GM12874 (cell line): ENCODE results near the gene PKD1.

Experiments
- TF ChIP-seq, protein P1 (sequence below): IDR thresholded peaks from 2 replicates; pipeline ENCODE4 v1.5.1; 2011; ENCODE audit warnings: low read depth, mild to moderate bottlenecking, control low read depth, low read length, moderate library complexity; ENCODE audit not compliant: insufficient read depth

Gene PKD1

DNA sequence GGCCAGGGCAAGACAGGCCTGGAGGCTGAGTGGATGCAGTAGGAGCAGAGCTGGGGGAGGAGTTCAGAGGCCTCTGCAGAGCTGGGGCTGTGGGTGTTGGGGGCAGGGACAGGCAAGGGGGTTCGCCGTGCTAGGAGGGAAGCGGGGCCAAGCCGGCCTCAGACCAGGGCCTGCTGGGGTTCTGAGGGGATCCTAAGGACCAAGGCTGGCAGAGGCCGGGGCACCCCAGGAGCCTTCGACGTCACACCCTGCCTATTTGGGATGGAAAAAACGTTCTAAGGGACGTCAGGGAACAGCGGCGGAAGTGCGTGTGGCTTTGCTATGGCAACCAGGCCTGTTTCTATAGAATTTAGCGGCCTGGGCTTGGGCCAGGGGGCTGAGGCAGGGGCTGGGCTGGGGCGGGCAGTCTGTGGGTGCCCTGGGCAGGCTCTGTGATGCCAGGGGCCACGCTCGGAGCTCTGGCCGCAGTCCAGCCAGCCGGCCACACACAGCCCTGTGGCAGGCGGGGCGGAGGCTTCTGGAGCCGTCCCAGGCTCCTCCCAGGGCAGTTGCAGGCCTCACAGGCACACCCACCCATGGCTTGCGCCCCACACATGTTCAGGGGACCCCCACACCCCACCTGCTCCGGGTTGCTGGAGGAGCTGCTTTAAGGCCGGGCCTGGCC lies 23.6 kb upstream of the PKD1 start:
- TF ChIP-seq, protein P1, sequence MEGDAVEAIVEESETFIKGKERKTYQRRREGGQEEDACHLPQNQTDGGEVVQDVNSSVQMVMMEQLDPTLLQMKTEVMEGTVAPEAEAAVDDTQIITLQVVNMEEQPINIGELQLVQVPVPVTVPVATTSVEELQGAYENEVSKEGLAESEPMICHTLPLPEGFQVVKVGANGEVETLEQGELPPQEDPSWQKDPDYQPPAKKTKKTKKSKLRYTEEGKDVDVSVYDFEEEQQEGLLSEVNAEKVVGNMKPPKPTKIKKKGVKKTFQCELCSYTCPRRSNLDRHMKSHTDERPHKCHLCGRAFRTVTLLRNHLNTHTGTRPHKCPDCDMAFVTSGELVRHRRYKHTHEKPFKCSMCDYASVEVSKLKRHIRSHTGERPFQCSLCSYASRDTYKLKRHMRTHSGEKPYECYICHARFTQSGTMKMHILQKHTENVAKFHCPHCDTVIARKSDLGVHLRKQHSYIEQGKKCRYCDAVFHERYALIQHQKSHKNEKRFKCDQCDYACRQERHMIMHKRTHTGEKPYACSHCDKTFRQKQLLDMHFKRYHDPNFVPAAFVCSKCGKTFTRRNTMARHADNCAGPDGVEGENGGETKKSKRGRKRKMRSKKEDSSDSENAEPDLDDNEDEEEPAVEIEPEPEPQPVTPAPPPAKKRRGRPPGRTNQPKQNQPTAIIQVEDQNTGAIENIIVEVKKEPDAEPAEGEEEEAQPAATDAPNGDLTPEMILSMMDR: no peak

DNA sequence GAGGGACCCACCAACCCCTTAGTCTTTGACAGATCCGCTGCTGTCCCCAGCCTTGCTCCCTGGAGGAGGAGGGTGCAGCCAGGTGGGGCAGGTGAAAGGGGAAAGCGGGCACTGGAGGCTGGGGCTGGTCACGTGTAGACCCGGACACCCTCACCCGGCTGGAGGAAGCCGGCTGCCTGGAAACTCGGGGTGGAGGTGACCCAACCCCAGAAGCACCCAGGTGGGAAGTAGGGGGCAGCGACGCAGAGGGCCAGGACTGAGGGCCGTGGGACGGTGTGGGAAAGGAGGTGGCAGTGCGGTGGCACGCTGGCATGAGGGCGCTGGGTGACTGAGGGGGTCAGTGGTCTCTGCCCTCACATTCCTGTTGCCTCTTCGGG lies 22.6 kb upstream of the PKD1 start:
- TF ChIP-seq, protein P1: no peak

DNA sequence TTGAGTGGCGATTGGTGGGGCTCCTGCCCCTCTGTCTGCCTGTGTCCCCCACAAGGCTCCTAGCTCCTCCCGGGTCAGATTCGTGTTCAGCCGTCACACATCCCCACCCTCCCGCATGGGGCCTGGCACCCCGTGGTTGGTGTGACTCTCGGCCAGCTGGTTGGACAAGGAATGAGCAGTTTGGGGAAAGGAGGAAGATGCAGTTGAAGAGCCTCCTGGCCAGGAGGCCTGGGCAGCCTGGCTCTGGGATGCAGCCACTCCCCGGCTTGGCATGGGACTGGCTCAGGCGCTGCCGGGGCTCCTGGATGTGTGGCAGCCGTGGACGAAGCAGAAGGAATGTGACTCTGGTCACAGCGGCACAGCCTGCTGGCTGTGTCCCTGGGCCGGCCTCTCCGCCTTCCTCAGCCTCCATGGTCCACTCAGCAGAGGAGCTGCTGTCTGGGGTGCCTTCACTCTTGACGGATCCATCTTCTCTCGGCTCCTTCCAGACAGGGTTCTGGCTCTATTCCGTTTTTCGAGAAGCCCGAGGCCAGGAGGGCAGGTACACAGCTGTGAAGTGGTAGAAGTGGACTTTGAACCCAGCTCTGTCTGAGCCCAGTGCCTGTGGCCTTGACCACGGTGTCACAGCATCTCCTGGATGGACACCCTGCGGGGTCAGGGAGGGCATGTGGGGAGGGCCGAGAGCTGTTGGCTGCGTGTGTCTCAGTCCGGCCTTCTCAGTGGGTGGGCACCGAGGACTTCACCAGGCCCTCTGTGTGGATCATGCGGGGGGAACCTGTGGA lies 22.0 kb upstream of the PKD1 start:
- TF ChIP-seq, protein P1: no peak

DNA sequence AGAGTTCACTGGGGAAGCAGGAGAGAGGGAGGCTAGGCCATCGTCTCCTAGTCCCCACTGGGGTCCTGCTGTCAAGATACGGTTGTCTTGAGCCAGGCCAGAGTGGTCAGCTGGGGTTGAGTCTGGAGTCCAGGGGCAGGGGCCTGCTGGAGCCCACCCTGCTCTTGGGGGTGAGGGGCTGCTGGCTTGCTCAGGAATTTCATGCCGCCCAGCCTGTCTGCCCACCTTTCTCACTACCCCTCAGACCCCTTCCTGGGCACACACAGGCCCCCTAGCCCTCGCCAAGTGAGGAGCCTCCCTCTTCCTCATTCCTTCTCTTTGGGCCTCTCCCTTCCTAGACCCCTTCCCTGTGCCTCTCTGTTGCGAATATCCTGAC lies 21.1 kb upstream of the PKD1 start:
- TF ChIP-seq, protein P1: no peak

DNA sequence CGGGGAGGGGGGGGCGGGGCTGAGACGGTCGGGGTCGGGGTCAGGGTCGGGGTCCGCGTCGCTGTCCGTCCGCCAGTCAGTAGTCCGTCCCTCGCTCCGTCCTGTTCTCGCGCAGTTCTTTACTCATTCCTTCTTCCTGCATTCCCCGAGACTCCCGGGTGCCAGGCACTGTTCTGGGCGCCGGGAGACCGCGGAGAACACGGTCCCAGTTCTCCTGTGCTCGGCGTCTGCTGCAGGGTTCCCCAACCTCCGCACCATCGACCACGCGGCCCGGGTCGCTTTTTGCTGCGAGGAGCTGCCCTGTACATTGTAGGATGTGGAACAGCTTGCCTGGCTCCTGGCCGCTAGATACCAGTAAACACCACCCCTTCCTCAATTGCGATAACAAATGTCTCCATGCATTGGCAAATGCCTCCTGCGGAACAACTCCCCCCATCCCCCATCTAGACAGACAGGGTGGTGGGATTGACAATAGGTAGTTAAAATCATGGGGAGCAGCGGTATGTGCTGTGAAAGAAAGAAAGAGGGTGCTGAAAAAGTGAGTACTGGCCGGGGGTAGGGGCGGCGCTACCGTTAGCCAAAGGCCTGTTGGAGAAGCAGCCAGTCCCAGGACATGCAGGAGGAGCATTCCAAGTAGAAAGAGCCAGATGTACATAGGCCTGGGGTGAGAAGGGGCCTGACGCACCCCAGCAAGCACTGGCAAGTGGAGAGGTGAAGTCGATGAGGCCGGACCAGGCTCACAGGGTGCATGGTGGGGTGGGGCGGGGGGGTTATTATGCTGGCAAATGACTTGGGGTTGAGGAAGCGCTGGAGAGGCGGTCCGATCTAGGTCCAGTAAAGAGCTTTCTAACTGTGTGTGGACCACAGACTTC lies 20.5 kb upstream of the PKD1 start:
- TF ChIP-seq, protein P1: no peak

DNA sequence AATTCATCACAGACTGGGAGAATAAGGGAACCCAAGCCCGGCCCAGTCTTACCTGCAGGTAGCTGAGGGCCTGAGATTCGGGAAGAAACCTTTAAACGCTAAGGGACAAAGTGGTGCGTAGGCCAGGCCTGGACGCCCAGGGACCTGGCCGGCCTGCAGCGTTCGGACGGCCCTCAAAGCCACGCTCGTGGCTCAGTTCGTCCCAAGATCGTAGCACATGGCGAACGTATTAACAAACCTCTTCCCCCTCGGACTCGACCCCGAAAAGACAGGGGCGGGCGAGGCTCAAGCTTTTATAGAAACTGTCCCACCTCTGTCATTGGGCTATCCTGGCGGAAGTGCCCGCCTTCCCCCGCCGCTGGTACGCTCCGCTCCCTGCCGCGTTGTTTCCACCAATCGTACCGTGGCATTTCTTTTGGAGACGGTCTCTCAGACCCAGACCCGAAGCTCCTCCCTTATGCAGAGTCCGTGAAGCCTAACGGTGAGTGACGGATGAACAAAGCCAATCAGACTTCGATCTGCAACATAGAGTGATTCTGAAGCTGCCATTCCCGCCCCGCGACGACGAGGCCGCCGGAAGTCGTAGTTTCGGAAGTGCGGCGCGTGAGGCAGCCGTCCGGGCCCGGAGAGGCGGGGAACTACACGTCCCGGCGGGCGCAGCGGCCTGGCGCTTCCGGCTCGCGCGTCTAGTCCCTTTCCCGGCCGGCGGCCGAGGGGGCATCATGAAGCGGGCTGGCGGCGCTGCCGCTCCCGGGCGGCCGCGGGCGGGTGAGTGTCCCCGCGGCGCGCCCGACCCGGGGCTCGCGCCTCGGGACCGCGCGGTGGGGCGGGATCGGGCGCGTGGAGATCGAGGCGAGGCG lies 19.6 kb upstream of the PKD1 start, which contains the start of gene TRAF7:
TRAF7 (plus strand) TSS at position 692 of the 860 bp plus-strand sequence. CDS start 8,139 bp downstream, outside the sequence.
- TF ChIP-seq, protein P1: no peak
